ENCODE results near the gene OR52D1.

The OR52D1 gene

DNA sequence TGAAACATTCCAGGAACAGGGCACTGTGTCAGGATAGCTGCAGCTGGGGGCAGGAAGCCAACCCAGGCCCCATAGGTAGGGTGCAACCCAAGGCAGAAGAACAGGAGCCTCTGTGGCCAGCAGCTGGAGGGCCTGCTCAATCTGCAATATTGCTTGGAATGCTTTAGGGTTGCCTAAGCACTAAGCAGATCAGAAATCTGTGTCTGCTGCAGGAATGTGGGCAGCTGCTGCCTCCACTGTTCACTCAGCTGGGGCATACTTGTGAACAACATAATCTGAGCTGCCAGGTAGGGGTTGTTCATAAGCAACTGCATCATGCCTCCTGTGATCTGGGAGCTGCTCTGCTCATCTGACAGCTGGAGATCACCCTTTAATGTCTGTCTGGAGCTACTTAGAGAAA, 26.4 kb downstream of the OR52D1 start:
- no peak for DNase-seq

- no peak for DNase-seq
These were observed 28.1 kb downstream of the OR52D1 start, which contains the start of gene UBQLNL for GRCh38 chr11:5516599-5516998. TSS of gene UBQLNL (minus strand) at chr11:5516699. CDS start at chr11:5516441, 258 bp downstream.

DNA sequence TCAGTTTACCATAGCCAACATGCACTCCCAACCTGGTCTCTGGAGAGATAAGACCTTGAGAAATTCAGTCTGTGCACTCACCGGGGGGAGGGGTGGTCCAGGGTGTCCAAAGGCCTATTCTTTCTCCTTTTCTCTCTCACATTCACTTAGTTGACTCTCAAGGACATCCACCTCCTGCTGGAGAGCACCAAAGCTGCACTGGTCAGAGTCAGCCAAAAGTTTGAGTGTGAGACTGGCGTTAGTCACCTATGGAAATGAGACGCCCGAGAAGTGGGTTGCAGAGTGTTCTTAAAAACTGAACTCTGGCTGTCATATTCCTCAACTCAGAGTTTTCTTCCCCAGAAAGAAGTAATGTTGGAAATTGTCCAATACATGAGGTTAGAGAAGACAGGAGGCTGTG, 33.1 kb downstream of the OR52D1 start:
- no peak for DNase-seq

GRCh38 chr11:5522308-5522707, 33.8 kb downstream of the OR52D1 start:
- no peak for DNase-seq

DNA sequence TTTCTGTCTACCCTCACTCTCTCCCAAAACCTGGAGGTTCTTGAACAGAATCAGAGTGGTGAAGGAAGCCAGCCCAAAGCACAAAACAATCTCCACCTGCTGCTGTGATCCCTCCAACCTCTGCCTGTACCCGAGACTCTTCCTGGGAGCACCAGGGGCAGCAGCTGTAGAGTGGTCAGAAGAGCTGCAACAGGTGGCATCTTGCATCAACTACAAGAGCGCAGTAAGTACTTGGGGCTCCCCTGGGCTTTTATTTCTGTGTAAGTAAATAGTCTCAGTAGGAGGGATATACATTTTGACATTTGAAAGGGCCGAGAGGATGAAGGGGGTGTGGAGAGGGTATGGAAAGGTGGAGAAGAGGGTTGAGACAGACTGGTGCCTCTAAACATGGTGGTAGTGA, 36.3 kb downstream of the OR52D1 start:
- DNase-seq, result no peak

DNA sequence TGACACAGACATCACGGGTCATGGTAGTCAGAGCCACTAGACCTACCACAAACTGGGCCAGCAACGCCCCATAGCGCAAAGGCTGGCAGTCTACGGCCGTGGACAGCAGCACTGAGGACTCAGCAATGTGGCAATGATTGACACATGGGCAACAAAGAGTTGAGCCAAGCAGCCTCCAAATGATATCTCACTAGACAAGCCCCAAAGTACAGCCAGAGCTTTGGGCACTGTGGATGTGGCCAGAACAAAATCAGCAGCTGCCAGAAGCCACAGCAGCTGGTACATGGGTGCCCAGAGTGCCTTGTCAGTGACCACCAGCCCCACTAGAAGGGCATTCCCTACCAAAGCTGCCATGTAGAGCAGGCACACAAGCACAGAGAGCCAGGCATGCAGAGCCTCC, 39.2 kb downstream of the OR52D1 start:
- no peak for DNase-seq

DNA sequence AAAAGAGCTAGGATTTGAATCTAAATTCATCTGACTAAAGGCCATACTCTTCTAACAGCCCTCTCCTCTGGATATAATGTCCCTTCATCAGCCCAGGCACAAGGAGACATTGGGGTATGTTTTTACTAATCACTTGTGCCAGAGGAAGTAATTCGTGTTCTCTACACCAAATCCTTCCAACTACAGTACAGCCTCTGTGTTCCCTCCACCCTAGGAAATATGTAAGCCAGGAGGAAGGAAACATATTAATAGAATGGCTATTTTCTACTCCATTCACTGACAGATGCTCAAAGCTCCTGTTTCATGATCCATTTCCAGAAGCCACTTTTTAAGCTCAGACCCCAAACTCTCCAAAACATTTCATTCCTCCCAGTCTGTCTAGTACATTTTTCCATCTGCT, 40.0 kb downstream of the OR52D1 start:
- DNase-seq, result no peak

- DNase-seq, result no peak
These were observed 42.8 kb downstream of the OR52D1 start for GRCh38 chr11:5531053-5531831.

- DNase-seq, result no peak
These were observed 45.6 kb downstream of the OR52D1 start for GRCh38 chr11:5534046-5534445.

DNA sequence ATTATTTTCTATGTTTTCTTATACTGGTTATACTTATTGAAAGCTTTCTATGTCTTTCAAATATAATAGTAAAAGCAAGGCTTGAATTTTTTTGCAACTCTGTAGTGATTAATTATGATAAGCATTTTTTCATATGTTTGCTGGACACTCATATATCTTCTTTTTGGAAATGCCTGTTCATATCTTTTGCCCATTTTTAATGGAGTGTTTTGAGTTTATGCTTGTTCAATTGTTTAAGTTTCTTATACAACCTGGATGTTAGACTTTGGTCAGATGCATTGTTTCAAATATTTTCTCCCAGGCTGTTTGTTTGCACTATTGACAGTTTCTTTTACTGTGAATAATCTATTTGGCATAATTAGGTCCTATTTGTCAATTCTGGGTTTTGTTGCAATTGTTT, 48.0 kb downstream of the OR52D1 start:
- no peak for DNase-seq

All from RPMI8226 (cell line).